SJSA1 (cell line): Measurements from ENCODE around the gene ELFN1. TPM values are rescaled to one million over a fixed set of nuclear protein-coding genes. Genes with fewer than 3 reads are reported as not detected.

Source experiments
- DNase-seq, 2 experiments: peaks; one replicate each; pipeline ENCODE4 v3.0.0-alpha.2; 2015 to 2020; ENCODE audit warnings: low spot score in 2 of 2, low read depth in 1 of 2
- H3K27ac ChIP-seq: fragments of 250-450 bp; sonication (Bioruptor Pico); 2 replicates; pipeline ENCODE4 v1.5.1; 2020; ENCODE audit warnings: mild to moderate bottlenecking, moderate library complexity
- H3K27me3 ChIP-seq: fragments of 250-450 bp; sonication (Bioruptor Pico); replicated peaks from 2 replicates; pipeline ENCODE4 v1.5.1; 2020; ENCODE audit warnings: mild to moderate bottlenecking, moderate library complexity
- H3K36me3 ChIP-seq: fragments of 250-450 bp; sonication (Bioruptor Pico); 2 replicates; pipeline ENCODE4 v1.5.1; 2020; ENCODE audit warnings: mild to moderate bottlenecking
- H3K4me1 ChIP-seq: fragments of 250-450 bp; sonication (Bioruptor Pico); replicated peaks from 2 replicates; pipeline ENCODE4 v1.6.1; 2021; ENCODE audit warnings: mild to moderate bottlenecking
- H3K4me3 ChIP-seq: fragments of 250-450 bp; sonication (Bioruptor Pico); 2 replicates; pipeline ENCODE4 v1.5.1; 2020; ENCODE audit warnings: mild to moderate bottlenecking
- H3K9me3 ChIP-seq: fragments of 250-450 bp; sonication (Bioruptor Pico); replicated peaks from 2 replicates; pipeline ENCODE4 v1.5.1; 2020; ENCODE audit warnings: mild to moderate bottlenecking
- total RNA-seq: library from RNA; depleted of rRNA; stranded (reverse); fragments of >200 nt; shearing (Covaris generic); gene quantifications from 2 replicates; pipeline ENCODE4 v1.2.3, GENCODE V29; 2014

ELFN1 gene
- total RNA-seq, 1 experiment from 2014 or later = not detected

- H3K4me1 ChIP-seq = peaks cover 8% of the 10 kb centered on the region
- H3K36me3 ChIP-seq = no peaks in the 10 kb centered on the region
- no peaks in the 10 kb centered on the region for H3K9me3 ChIP-seq
- H3K4me3 ChIP-seq = no peak overlapping the region
- DNase-seq = peak in 1 of 2 experiments; percentile 35
- no peak overlapping the region for H3K27ac ChIP-seq
- H3K27me3 ChIP-seq = peaks cover 41% of the 10 kb centered on the region
Measured at GRCh38 chr7:1671594-1672451, 1.7 kb downstream of the ELFN1 start.

DNA sequence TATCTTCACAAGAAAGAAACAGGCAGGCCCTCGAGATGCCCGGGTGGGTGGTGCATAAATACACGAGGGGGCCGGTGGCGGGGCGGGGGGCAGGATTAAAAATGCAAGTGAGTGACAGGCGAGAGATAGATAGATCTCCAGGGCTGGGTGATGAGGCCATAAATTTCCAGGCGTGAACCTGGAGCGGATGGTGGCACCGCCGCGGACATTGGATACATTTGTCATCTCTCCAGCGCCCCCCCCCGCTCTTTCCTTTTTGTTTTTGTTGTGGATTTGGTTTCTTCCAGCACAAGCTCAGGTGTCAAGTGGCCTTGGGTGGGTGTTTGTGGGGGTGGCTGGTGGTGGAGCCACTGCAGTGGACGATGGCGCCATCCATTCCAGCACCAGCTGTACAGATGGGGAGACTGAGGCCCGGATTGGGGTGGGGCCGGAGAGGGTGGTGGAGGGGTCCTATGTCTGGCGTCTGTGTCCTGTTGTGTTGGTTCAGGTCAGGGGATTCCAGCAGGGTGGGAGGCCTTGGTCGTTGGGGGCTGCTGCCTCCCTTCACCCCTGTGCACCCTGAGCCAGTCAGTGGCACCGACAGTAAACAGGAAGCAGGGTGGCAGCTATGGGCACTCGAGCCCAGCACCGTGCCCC lies 2.9 kb downstream of the ELFN1 start:
- Histone ChIP-seq H3K27me3 (peaks cover 29% of the 10 kb centered on the region), H3K36me3 (no peaks in the 10 kb centered on the region)

DNA sequence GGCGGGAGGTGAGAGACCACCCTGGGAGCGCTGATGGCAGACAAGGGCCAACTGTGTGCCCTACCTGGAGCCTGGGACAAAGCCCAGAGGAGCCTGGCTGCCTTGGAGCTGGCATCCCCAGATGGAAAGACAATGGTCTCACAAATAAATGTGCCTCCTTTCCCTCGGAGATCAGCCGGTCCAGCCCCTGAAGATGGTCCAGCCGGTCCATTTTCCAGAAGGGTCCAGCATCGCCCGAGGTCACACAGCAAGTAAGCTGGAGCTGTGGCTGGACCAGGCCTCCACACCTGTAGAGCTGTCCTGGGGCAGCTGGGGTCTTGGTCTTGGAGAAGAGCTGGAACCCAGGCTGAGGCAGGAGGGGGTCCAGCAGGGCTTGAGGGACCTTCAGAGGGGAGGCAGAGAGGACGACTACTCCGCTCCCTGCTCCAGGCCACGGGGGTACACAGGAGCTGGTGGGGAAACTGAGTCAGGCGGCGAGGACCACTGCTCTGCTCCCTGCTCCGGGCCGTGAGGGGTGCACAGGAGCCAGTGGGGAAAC lies 3.6 kb downstream of the ELFN1 start:
- no peak overlapping the region for H3K4me3 ChIP-seq
- H3K27ac ChIP-seq = no peak overlapping the region
- H3K4me1 ChIP-seq = no peaks in the 10 kb centered on the region
- H3K9me3 ChIP-seq = no peaks in the 10 kb centered on the region
- H3K36me3 ChIP-seq = no peaks in the 10 kb centered on the region
- peaks cover 22% of the 10 kb centered on the region for H3K27me3 ChIP-seq
- DNase-seq = peak in 1 of 2 experiments; percentile 40

More for the DNA sequence above, 2.9 kb downstream of the ELFN1 start:
- Histone ChIP-seq H3K4me1 (no peaks in the 10 kb centered on the region), H3K4me3 (no peak overlapping the region), H3K9me3 (no peaks in the 10 kb centered on the region), H3K27ac (no peak overlapping the region)
- peak in 1 of 2 experiments; percentile 37 for DNase-seq

DNA sequence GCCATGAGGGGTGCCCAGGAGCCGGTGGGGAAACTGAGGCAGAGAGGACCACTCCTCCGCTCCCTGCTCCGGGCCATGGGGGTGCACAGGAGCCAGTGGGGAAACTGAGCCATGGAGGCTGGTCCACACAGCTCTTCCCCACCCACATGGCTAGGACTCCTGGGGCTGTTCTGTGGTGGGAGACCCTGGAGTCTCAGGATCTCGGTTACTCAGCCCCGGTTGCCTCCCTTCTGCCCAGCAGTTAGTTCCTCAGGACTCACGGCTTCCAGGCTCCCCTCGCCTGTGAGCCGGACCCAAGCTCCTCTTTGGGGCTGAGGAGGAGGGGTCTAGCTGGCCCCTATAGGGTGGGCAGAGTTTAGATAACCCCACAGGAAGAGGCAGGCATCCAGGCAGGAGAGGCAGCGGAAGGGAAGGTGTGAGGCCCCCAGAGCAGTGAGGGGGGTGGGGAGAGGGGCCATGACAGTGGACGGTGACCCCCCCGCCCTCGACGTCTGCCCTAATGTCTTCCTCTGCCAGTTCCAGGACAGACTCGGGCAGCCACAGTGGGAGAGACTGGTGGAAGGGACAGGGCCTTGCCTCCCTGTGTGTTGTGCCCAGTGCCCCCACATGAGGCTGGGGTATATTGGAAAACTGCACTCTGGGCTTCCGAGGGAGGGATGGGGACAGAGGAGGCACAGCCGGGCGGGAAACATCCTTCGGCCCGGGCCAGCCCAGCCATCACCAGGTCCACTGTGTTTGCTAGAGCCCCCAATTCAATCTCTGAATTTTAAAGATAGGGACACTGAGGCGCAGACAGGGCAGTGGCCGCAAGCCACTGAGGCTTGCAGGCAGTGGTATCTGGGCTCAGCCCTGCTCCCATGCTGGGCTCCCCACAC lies 4.3 kb downstream of the ELFN1 start:
- Histone ChIP-seq H3K9me3 (no peaks in the 10 kb centered on the region), H3K36me3 (no peaks in the 10 kb centered on the region), H3K27ac (no peak overlapping the region), H3K4me1 (no peaks in the 10 kb centered on the region), H3K4me3 (no peak overlapping the region), H3K27me3 (peaks cover 21% of the 10 kb centered on the region)
- DNase-seq = peak in 1 of 2 experiments; percentile 39

DNA sequence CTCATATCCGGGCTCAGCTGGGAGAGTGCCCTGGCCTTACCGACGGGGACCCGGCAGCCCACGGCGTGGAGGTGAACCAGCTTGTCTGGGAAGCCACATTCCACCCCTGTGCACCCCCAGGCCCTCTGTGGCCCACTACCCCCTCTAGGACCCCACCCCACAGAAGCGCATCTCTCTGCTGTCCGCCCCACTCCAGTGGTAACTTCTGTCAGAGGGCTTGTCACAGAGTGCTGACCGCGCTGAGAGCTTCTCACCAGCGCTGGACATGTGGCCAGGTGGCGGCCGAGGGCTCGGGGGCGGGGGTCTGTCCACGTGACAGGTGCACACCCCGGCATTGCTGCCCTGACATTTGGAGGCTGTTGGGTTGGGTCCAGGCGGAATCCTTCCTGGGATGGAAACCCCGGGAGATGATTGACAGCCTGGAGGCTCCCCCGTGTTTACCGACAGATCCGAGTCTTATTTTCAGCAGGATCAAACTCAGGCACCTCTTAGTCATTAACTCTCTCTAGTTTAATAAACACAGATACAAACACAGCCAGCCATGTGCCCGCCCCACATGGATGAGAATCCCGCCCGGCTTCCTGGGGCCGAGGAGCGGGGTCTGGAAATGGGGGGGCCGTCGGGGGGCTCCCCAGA lies 5.1 kb downstream of the ELFN1 start:
- Histone ChIP-seq H3K4me1 (no peaks in the 10 kb centered on the region), H3K27ac (no peak overlapping the region), H3K4me3 (no peak overlapping the region), H3K36me3 (no peaks in the 10 kb centered on the region), H3K27me3 (peaks cover 18% of the 10 kb centered on the region), H3K9me3 (no peaks in the 10 kb centered on the region)
- DNase-seq = peak in 1 of 2 experiments; percentile 40

DNA sequence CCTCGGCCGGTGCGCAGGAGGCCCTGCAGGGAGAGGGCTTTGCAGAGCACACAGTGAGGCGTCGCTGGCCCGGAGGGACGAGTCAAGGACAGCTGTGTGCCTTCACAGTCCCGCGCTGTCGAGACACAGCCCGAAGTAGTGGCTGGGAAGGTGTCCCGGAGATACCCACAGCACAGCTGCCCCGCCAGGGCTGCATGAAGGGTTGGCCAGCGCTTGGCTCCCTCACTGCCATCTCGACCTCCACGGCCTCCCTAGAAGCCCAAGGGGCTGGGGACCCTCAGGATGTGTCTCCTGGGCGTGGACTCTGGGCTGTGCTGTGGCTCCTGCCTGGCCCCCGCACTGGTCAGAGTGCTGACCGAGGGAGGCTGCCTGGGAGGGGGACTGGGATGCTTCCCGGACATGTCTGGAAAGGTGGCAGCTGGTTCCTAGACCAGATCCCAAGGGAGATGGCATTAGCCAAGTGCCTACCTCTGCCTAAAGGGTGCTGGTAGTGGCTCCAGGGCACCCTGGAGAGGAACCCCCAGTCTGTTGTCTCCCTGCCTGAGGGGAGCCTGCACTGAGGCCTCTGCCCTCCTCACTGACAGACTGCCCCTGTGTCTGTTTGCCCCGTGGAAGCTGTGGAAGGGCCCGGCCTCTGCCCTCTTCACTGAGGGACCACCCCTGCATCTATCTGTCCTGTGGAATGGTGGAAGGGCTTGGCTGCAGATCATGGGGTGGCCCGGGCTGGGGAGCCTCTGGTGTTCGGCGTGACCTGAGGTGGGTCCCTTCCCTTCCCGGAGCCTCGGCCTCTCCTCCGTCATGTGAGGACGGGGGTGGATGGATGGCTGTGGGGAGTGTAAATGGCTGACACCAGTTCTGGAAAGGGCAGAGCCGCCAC lies 5.8 kb downstream of the ELFN1 start:
- peaks cover 10% of the 10 kb centered on the region for H3K27me3 ChIP-seq
- H3K4me1 ChIP-seq = no peaks in the 10 kb centered on the region
- H3K4me3 ChIP-seq = no peak overlapping the region
- no peaks in the 10 kb centered on the region for H3K36me3 ChIP-seq
- DNase-seq = peak in 1 of 2 experiments; percentile 45
- no peaks in the 10 kb centered on the region for H3K9me3 ChIP-seq
- no peak overlapping the region for H3K27ac ChIP-seq

DNA sequence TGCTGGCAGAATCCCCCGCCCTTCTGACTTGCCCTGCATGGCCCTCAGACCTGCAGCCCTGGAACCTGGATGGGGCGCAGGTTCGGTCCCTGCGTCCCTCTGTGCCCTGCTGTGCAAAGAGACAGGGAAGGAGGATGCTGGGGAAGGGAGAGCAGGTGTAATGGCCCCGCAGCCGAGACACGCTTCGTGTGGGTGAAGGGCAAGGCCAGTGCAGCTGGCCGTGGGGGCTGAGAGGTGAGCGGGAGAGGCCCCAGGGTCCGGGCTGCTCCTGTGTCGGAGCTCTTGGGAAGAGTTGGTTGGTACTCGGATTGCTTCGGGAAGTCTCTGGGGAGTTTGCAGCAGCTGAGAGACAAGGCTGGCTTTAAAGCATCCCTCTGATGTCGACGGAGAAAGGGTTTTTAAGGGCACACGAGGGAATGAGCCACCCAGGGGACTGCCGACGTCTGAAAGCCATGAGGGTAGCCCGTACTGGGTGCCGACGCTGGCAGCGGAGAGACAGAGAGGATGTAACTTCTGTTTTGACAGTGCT lies 6.5 kb downstream of the ELFN1 start:
- H3K27me3 ChIP-seq = peaks cover 3% of the 10 kb centered on the region; the same call in 1 of the 2 replicates
- H3K4me1 ChIP-seq = no peaks in the 10 kb centered on the region
- peak in 1 of 2 experiments; percentile 32 for DNase-seq
- H3K36me3 ChIP-seq = no peaks in the 10 kb centered on the region
- H3K27ac ChIP-seq = no peak overlapping the region
- no peak overlapping the region for H3K4me3 ChIP-seq
- no peaks in the 10 kb centered on the region for H3K9me3 ChIP-seq

DNA sequence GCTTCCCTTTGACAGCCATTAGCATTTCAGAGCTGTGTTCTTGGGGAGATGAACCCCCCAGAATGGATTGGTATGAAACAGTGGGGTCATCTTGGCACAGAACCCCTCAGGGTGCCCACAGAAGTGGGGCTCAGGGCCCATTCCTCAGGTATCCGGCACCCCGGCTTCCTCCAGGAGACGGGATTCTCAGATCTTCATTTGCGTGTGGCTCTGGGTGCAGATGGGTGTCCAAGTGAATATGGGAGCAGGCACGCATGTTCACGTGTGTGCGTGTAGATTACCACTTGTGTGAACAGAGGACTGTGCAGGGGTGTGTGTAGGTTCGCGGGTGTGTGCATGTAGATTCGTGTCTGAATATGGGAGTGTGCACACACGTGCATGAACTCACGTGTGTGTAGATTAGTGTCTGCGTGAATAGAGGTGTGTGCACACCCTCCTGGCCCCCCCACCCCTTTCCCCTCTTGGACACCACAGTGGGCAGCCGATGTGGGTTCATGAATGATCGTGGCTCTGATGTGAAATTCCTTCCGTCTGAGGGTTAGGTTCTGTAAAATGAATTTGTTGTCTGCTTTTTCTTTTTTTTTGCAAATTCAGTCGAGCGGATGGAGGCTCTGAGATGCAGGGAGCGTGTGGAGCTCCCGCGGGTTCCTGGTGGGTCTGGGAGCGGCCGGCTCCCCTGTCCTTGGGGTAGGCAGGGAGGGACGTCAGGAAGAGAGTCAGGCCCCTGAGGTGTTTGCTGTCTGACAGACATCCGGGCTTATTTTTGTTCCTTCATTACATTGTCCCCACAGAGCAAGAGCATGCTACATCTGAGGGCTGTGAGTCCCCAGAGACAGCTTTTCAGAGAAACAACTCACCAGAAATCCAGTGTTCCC lies 7.4 kb downstream of the ELFN1 start:
- Histone ChIP-seq H3K27ac (no peak overlapping the region), H3K4me3 (no peak overlapping the region), H3K27me3 (peaks cover under 1% of the 10 kb centered on the region; the same call in 1 of the 2 replicates), H3K36me3 (no peaks in the 10 kb centered on the region), H3K4me1 (no peaks in the 10 kb centered on the region), H3K9me3 (no peaks in the 10 kb centered on the region)
- peak in 1 of 2 experiments; percentile 24 for DNase-seq

- Histone ChIP-seq H3K27me3 (no peaks in the 10 kb centered on the region; the same call in 1 of the 2 replicates), H3K4me3 (no peak overlapping the region), H3K4me1 (no peaks in the 10 kb centered on the region), H3K36me3 (no peaks in the 10 kb centered on the region), H3K27ac (no peak overlapping the region), H3K9me3 (0 out of 2 replicates have a peak, but pooled peaks cover 2% of the 10 kb centered on the region)
- DNase-seq = peak in 1 of 2 experiments; percentile 36
Measured at GRCh38 chr7:1678081-1678543, 8.0 kb downstream of the ELFN1 start.

DNA sequence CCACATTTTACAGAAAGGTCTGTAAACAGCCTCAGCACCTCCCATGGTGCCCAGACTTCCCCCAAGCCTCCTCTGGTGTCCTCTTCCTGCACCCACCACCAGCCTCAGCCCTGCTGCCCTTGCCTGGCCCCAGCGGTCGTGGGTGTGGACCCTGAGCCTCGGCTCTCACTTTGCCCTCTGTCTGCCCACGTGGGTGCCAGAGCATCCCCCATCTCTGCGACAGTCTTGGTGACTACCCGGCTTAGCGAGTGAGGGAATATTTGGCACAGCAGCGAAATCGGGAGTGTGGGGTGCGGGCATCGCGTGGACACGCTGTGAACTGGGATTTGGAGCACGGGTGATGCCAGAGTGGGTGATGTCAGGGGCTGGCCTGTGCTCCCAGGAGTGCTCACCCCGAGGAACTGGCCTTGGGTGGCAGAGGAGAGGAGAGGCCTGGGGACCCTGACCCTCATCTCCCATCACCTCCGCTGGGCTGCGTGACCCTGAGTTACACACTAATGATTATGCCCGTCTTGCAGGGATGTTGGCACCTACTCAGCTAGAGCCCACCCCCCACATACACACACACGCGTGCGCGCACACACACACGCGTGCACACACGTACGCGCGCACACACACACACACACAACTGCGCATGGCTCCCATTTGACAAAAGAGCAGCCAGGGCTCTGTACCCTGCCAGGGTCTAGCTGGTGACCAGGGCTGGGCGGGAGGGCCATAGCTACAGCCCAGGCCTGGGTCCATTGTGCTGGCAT lies 8.7 kb downstream of the ELFN1 start:
- Histone ChIP-seq H3K27me3 (no peaks in the 10 kb centered on the region; the same call in 1 of the 2 replicates), H3K4me3 (no peak overlapping the region), H3K36me3 (no peaks in the 10 kb centered on the region), H3K9me3 (0 out of 2 replicates have a peak, but pooled peaks cover 2% of the 10 kb centered on the region), H3K27ac (no peak overlapping the region), H3K4me1 (no peaks in the 10 kb centered on the region)
- DNase-seq = peak in 1 of 2 experiments; percentile 40
